ENCODE data around the gene TERT.

DNA sequence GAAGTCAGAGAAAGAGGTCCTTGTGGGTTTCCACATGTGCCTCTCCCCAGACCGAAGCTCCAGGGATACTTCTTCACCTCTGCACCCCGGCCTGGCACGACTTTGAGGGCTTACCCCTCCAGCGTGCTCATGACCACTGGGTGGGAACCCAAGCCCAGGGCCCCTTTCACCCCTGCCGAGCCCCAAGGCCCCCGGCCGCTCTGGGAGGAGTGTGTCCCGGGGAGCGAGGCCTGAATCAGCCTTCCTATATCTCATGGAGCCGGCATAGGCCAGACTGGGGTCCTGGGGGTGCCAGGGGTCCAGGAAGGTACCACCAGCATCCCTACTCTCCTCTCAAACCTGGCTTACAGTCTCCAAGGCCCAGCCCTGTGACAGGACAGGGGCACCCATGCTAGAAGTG is 17.1 kb downstream of the TERT start:
- TF ChIP-seq EZH2phosphoT487 (IDR thresholded peaks at IDR 0.05; ENCODE audit: insufficient read depth, low read depth), result no peak
- TF ChIP-seq EZH2 (IDR thresholded peaks at IDR 0.05; ENCODE audit: insufficient read depth, poor library complexity, severe bottlenecking), result no peak
